ENCODE measurements around the gene LRIG3.

- no peak for TF ChIP-seq POLR2A (IDR thresholded peaks at IDR 0.05)
- TF ChIP-seq CTCF (IDR thresholded peaks at IDR 0.05) = no peak
Observed at GRCh38 chr12:58886474-58886873, 33.8 kb downstream of the LRIG3 start.
